CD4-positive, alpha-beta T cell (primary cell): ENCODE data around the gene RPL22L1. TPM values are rescaled to one million over a fixed set of nuclear protein-coding genes. Genes with fewer than 3 reads are reported as not detected.

ENCODE experiments used
- ATAC-seq: fragments of 200-7000 bp; cut with Tn5 transposase; one replicate; pipeline ENCODE4 v1.10.0; 2022; ENCODE audit warnings: mild to moderate bottlenecking; ENCODE audit not compliant: poor library complexity
- CTCF ChIA-PET: fragments of 350-600 bp; sonication (Branson Sonifier 250); formaldehyde crosslinking; loops from one replicate; lab custom pipeline; 2021; ENCODE audit warnings: antibody characterized with exemption, inconsistent platforms; lab: Charles Lee
- POLR2A ChIA-PET: fragments of 350-600 bp; sonication (Branson Sonifier 250); formaldehyde crosslinking; loops from one replicate; lab custom pipeline; 2021; ENCODE audit warnings: antibody characterized with exemption, inconsistent platforms; lab: Charles Lee
- DNase-seq, 14 experiments: peaks; one replicate each; pipeline ENCODE4 v3.0.0-alpha.2; 2013 to 2020; ENCODE audit warnings: mixed read lengths in 2 of 14
- H3K27ac ChIP-seq, 2 donors: one replicate each; pipeline versions ENCODE4 v1.5.1 to v1.7.0; 2013; ENCODE audit warnings: low read length in 2 of 2, low read depth in 1 of 2, mild to moderate bottlenecking in 1 of 2
- H3K27me3 ChIP-seq, 2 experiments: 1 replicate in 1 of 2; 2 replicates in 1 of 2; pipeline versions ENCODE4 v1.6.1 to v1.7.0; 2013; ENCODE audit warnings: low read length in 2 of 2, control low read depth in 1 of 2, mild to moderate bottlenecking in 1 of 2, moderate library complexity in 1 of 2; ENCODE audit not compliant: insufficient read depth in 2 of 2, control insufficient read depth in 1 of 2
- H3K36me3 ChIP-seq: one replicate; pipeline ENCODE4 v1.6.1; 2013; ENCODE audit warnings: low read length, control low read depth; ENCODE audit not compliant: insufficient read depth
- H3K4me1 ChIP-seq: one replicate; pipeline ENCODE4 v1.6.1; 2013; ENCODE audit warnings: low read length, control low read depth; ENCODE audit not compliant: insufficient read depth
- H3K4me3 ChIP-seq: one replicate; pipeline ENCODE4 v1.5.1; 2013; ENCODE audit warnings: mild to moderate bottlenecking, low read length, moderate library complexity
- H3K9me3 ChIP-seq, 2 experiments: 1 replicate in 1 of 2; 2 replicates in 1 of 2; pipeline versions ENCODE4 v1.6.1 to v1.7.0; 2013; ENCODE audit warnings: low read length in 2 of 2, mild to moderate bottlenecking in 2 of 2, control low read depth in 1 of 2, moderate library complexity in 1 of 2; ENCODE audit not compliant: control insufficient read depth in 1 of 2, insufficient read depth in 1 of 2
- H3K27ac Mint-ChIP-seq: one replicate; pipeline ENCODE4 v1.8.0; 2020; ENCODE audit warnings: mixed read lengths
- H3K27me3 Mint-ChIP-seq: one replicate; pipeline ENCODE4 v1.8.0; 2021; ENCODE audit warnings: mixed read lengths
- H3K36me3 Mint-ChIP-seq: one replicate; pipeline ENCODE4 v1.8.0; 2021; ENCODE audit warnings: low read depth, mixed read lengths
- H3K4me1 Mint-ChIP-seq: one replicate; pipeline ENCODE4 v1.8.0; 2021; ENCODE audit warnings: low read depth, mixed read lengths
- H3K4me3 Mint-ChIP-seq: one replicate; pipeline ENCODE4 v1.8.0; 2020; ENCODE audit warnings: mild to moderate bottlenecking, mixed read lengths
- H3K9me3 Mint-ChIP-seq: one replicate; pipeline ENCODE4 v1.8.0; 2020; ENCODE audit warnings: mixed read lengths
- intact Hi-C, 2 experiments: fragments of 100-400 bp; cut with DNase I in 1 of 2; cut with micrococcal nuclease in 1 of 2; formaldehyde crosslinking; loops; one replicate each; pipeline versions ENCODE4 v1.15.1 to v1.9.0; 2023 to 2025; cut with DNase I, micrococcal nuclease
- total RNA-seq, 174 experiments: library from RNA in 2 of 174; stranded (reverse) in 2 of 174; gene quantifications; one replicate each; pipeline ENCODE4 v1.2.3 and lab custom pipeline; 2021 to 2026
- TF ChIP-seq, protein P1 (sequence below): fragments of 200-600 bp; IDR thresholded peaks from one replicate; pipeline ENCODE4 v1.8.0; 2022; ENCODE audit warnings: antibody characterized with exemption, mild to moderate bottlenecking

RPL22L1 gene
- total RNA-seq, 2 experiments from 2014 or later: 53.5 to 55.6 TPM

GRCh38 chr3:170914212-170914611 lies 44.2 kb upstream of the RPL22L1 start:
- peaks cover 5% of the 10 kb centered on the region for H3K4me1 Mint-ChIP-seq
- no peaks in the 10 kb centered on the region for H3K27me3 Mint-ChIP-seq
- intact Hi-C loops: loop anchor here in 1 of 2 experiments (10.0 kb wide), 1 partner anchor 551 kb away; the partner anchor contains the start of gene TNIK
- ChIA-PET POLR2A (no interaction called here), CTCF (interaction anchor here (0.6 kb wide), 1 partner anchor 41 kb away, joined by 4 read pairs; no protein-coding TSS in a partner anchor)
- H3K9me3 Mint-ChIP-seq: peaks cover 21% of the 10 kb centered on the region
- H3K36me3 ChIP-seq: no peaks in the 10 kb centered on the region
- TF ChIP-seq, protein P1, sequence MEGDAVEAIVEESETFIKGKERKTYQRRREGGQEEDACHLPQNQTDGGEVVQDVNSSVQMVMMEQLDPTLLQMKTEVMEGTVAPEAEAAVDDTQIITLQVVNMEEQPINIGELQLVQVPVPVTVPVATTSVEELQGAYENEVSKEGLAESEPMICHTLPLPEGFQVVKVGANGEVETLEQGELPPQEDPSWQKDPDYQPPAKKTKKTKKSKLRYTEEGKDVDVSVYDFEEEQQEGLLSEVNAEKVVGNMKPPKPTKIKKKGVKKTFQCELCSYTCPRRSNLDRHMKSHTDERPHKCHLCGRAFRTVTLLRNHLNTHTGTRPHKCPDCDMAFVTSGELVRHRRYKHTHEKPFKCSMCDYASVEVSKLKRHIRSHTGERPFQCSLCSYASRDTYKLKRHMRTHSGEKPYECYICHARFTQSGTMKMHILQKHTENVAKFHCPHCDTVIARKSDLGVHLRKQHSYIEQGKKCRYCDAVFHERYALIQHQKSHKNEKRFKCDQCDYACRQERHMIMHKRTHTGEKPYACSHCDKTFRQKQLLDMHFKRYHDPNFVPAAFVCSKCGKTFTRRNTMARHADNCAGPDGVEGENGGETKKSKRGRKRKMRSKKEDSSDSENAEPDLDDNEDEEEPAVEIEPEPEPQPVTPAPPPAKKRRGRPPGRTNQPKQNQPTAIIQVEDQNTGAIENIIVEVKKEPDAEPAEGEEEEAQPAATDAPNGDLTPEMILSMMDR: no peak
- no peak overlapping the region for H3K27ac Mint-ChIP-seq
- DNase-seq (no peak), ATAC-seq (no peak)
- H3K27ac ChIP-seq: no peak overlapping the region
- H3K4me3 Mint-ChIP-seq: no peak overlapping the region
- H3K4me1 ChIP-seq: no peaks in the 10 kb centered on the region
- no peak overlapping the region for H3K4me3 ChIP-seq
- no peaks in the 10 kb centered on the region for H3K27me3 ChIP-seq
- H3K36me3 Mint-ChIP-seq: no peaks in the 10 kb centered on the region
- peaks cover 17 to 18% of the 10 kb centered on the region in 2 experiments for H3K9me3 ChIP-seq

DNA sequence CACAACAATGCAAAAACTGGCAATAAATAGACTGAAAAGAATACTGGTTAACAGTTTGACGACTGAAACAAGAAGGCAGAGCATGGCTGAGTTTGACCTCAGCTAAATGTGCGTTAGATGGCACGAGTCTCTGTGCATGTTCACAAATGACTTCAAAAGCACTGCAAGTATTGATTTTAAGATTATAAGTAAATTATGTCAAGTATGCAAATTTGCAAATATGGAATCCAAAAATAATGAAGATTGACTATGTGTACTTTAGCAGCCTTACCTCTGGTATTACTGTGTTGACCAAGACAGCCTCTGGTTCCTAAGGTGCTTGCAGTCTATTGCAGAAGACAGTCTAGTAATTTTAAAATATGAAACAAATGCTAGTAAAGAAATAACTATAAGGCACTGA lies 41.1 kb upstream of the RPL22L1 start:
- peaks cover 7% of the 10 kb centered on the region for H3K36me3 Mint-ChIP-seq
- POLR2A ChIA-PET: no interaction called here
- no peak overlapping the region for H3K27ac ChIP-seq
- peaks cover 16 to 22% of the 10 kb centered on the region in 2 experiments for H3K9me3 ChIP-seq
- H3K27ac Mint-ChIP-seq: no peak overlapping the region
- H3K36me3 ChIP-seq: no peaks in the 10 kb centered on the region
- H3K4me1 Mint-ChIP-seq: peaks cover 27% of the 10 kb centered on the region
- DNase-seq (peak in 1 of 14 experiments; percentile 12), ATAC-seq (no peak)
- no peaks in the 10 kb centered on the region for H3K27me3 ChIP-seq
- TF ChIP-seq, protein P1: no peak
- CTCF ChIA-PET: no interaction called here
- intact Hi-C loops: loop anchor here in 1 of 2 experiments (10.0 kb wide), 1 partner anchor 554 kb away; the partner anchor contains the start of gene TNIK
- peaks cover 14% of the 10 kb centered on the region for H3K9me3 Mint-ChIP-seq
- H3K4me3 ChIP-seq: no peak overlapping the region
- peaks cover 10% of the 10 kb centered on the region for H3K4me1 ChIP-seq
- no peaks in the 10 kb centered on the region for H3K27me3 Mint-ChIP-seq
- H3K4me3 Mint-ChIP-seq: no peak overlapping the region

GRCh38 chr3:170910542-170910941 lies 40.5 kb upstream of the RPL22L1 start:
- Mint-ChIP-seq H3K4me1 (peaks cover 27% of the 10 kb centered on the region), H3K36me3 (peaks cover 7% of the 10 kb centered on the region), H3K27me3 (no peaks in the 10 kb centered on the region), H3K27ac (peak overlapping the region; percentile 8), H3K9me3 (peaks cover 14% of the 10 kb centered on the region), H3K4me3 (peak overlapping the region; percentile 6)
- DNase-seq: peak in 1 of 14 experiments; percentile 11
- intact Hi-C loops: loop anchor here in 1 of 2 experiments (10.0 kb wide), 1 partner anchor 554 kb away; the partner anchor contains the start of gene TNIK
- ChIA-PET CTCF (interaction anchor here (1.2 kb wide), 1 partner anchor 99 kb away, joined by 3 read pairs; no protein-coding TSS in a partner anchor), POLR2A (interaction anchor here (3.2 kb wide), 1 partner anchor 40 kb away, joined by 75 read pairs; the partner anchor contains the start of gene RPL22L1)
- H3K9me3 ChIP-seq: peaks cover 16 to 22% of the 10 kb centered on the region in 2 experiments
- TF ChIP-seq, protein P1: no peak
- peaks cover 10% of the 10 kb centered on the region for H3K4me1 ChIP-seq
- no peaks in the 10 kb centered on the region for H3K36me3 ChIP-seq
- no peak overlapping the region for H3K27ac ChIP-seq
- ATAC-seq: no peak
- no peak overlapping the region for H3K4me3 ChIP-seq
- no peaks in the 10 kb centered on the region for H3K27me3 ChIP-seq
